Measurements from ENCODE around the gene YTHDF1. TPM values are rescaled to one million over a fixed set of nuclear protein-coding genes. Genes with fewer than 3 reads are reported as not detected.

Gene YTHDF1
- total and polyA plus RNA-seq, 2 of the 8 experiments (the other 6 are each of a cell fraction or from before 2014, with no cell fraction given) = 32.8 to 66.0 TPM

GRCh38 chr20:63192721-63193120 lies 23.2 kb downstream of the YTHDF1 start:
- POLR2A ChIA-PET (ENCODE audit: partially characterized antibody) = interaction anchor here (0.9 to 1.7 kb wide), 4 partner anchors 14 to 274 kb away, joined by 3 to 6 read pairs (median 3); partner anchors contain the start of gene YTHDF1
- CTCF ChIA-PET (ENCODE audit: partially characterized antibody) = interaction anchor here (1.2 to 4.9 kb wide), 5 partner anchors 9 to 31 kb away, joined by 3 to 28 read pairs (median 8); no protein-coding TSS in a partner anchor

More at GRCh38 chr20:63192721-63193120, 23.2 kb downstream of the YTHDF1 start:
- Histone ChIP-seq H2AFZ (ENCODE audit: low read length) (no peak overlapping the region), H3K79me2 (ENCODE audit: control insufficient read depth in 1 of 2, insufficient read depth in 2 of 2, low read length in 2 of 2) (peaks cover 0 to 17% of the 10 kb centered on the region in 2 experiments; a peak in 2 of 4 replicates), H2BK5ac (ENCODE audit: low read depth, low read length) (no peak overlapping the region), H4K8ac (ENCODE audit: extremely low read depth, insufficient read depth, low read length) (0 out of 2 replicates have a peak overlapping the region, but pooled peaks have one; percentile 59), H3K9me3 (ENCODE audit: insufficient read depth in 2 of 2, low read depth in 1 of 2, low read length in 1 of 2) (no peaks in the 10 kb centered on the region), H3K79me1 (ENCODE audit: low read depth, low read length) (peaks cover 11% of the 10 kb centered on the region), H3K4me1 (replicated peaks in 1 of 4; ENCODE audit: control insufficient read depth in 3 of 4, insufficient read depth in 4 of 4, low read length in 3 of 4) (peaks cover 0 to 2% (median 0%) of the 10 kb centered on the region in 4 experiments; a peak in 3 of 7 replicates), H3K36me3 (ENCODE audit: control insufficient read depth in 2 of 4, insufficient read depth in 4 of 4, low read length in 3 of 4) (peaks cover 3 to 13% (median 5%) of the 10 kb centered on the region in 4 experiments; a peak in 4 of 8 replicates), H3K4me3 (ENCODE audit: extremely low read depth in 1 of 4, insufficient read depth in 2 of 4, low read depth in 3 of 4, low read length in 4 of 4) (no peak overlapping the region), H3K27ac (ENCODE audit: low read depth, low read length) (no peak overlapping the region), H3K27me3 (replicated peaks in 1 of 4; ENCODE audit: control insufficient read depth in 3 of 4, extremely low read depth in 1 of 4, insufficient read depth in 3 of 4, low read length in 3 of 4) (no peaks in the 10 kb centered on the region; a peak in 1 of 7 replicates), H3K23me2 (ENCODE audit: low read depth, low read length) (no peaks in the 10 kb centered on the region; the same call in 1 of the 2 replicates), H4K91ac (replicated peaks; ENCODE audit: insufficient read length, low read length) (no peak overlapping the region), H3K23ac (ENCODE audit: insufficient read length) (no peak overlapping the region), H2AK5ac (ENCODE audit: low read depth, low read length) (no peak overlapping the region), H2BK15ac (ENCODE audit: low read length) (no peak overlapping the region), H2BK120ac (replicated peaks; ENCODE audit: low read depth, low read length) (no peak overlapping the region), H4K5ac (ENCODE audit: insufficient read length, low read depth, low read length) (no peak overlapping the region), H3K18ac (ENCODE audit: extremely low read depth, low read length) (no peak overlapping the region), H3K4me2 (ENCODE audit: insufficient read depth in 1 of 2, low read depth in 2 of 2, low read length in 2 of 2) (no peak overlapping the region), H3K4ac (replicated peaks; ENCODE audit: insufficient read length, low read depth, low read length) (no peak overlapping the region), H3K9ac (replicated peaks in 1 of 4; ENCODE audit: extremely low read depth in 1 of 4, low read depth in 3 of 4, low read length in 3 of 4) (no peak overlapping the region), H4K20me1 (replicated peaks in 1 of 2; ENCODE audit: control insufficient read depth in 1 of 2, insufficient read depth in 2 of 2, low read length in 2 of 2) (peaks cover 14 to 28% of the 10 kb centered on the region in 2 experiments), H2BK20ac (ENCODE audit: low read length) (no peak overlapping the region), H3K14ac (ENCODE audit: insufficient read length) (no peak overlapping the region), H2BK12ac (ENCODE audit: low read depth, low read length) (no peak overlapping the region), H3K56ac (replicated peaks; ENCODE audit: insufficient read length, low read depth, low read length) (no peak overlapping the region)
- FAIRE-seq = no peak
- DNase-seq (ENCODE audit: low read depth in 1 of 2, low spot score in 2 of 2) = no peak
- 91% methylated on average over 19 of the region's 21 CpGs; no CpG with 5 or more reads in 1 of the 2 experiments for WGBS, 2 experiments (ENCODE audit: extremely low coverage in 1 of 2, insufficient coverage in 1 of 2, insufficient read length in 1 of 2, insufficient replicate concordance in 2 of 2, low coverage in 1 of 2, low lambda C conversion rate in 2 of 2, missing lambda C conversion rate in 1 of 2)
- TF ChIP-seq EZH2 (IDR thresholded peaks at IDR 0.05; ENCODE audit: low read depth, low read length, severe bottlenecking) = no peak

Data from H1 (cell line).